Activated CD4-positive, alpha-beta memory T cell treated with anti-CD3 and anti-CD28 coated beads for 36 hours (primary cell): Measurements from ENCODE around the gene ZIC5. TPM values are rescaled to one million over a fixed set of nuclear protein-coding genes. Genes with fewer than 3 reads are reported as not detected.

ENCODE experiments used
- CTCF ChIA-PET: fragments of 350-600 bp; sonication (Branson Sonifier 250); formaldehyde crosslinking; loops from one replicate; lab custom pipeline; 2021; ENCODE audit warnings: antibody characterized with exemption, inconsistent platforms; lab: Charles Lee
- POLR2A ChIA-PET: fragments of 350-600 bp; sonication (Branson Sonifier 250); formaldehyde crosslinking; loops from one replicate; lab custom pipeline; 2021; ENCODE audit warnings: antibody characterized with exemption; lab: Charles Lee
- DNase-seq: peaks from one replicate; pipeline ENCODE4 v3.0.0-alpha.2; 2020
- H3K27ac Mint-ChIP-seq: one replicate; pipeline ENCODE4 v1.8.0; 2021; ENCODE audit warnings: mixed read lengths
- H3K27me3 Mint-ChIP-seq: one replicate; pipeline ENCODE4 v1.8.0; 2021; ENCODE audit warnings: mixed read lengths
- H3K36me3 Mint-ChIP-seq: one replicate; pipeline ENCODE4 v1.8.0; 2021; ENCODE audit warnings: mixed read lengths
- H3K4me1 Mint-ChIP-seq: one replicate; pipeline ENCODE4 v1.8.0; 2021; ENCODE audit warnings: low read depth, mixed read lengths
- H3K4me3 Mint-ChIP-seq: one replicate; pipeline ENCODE4 v1.8.0; 2021; ENCODE audit warnings: mild to moderate bottlenecking, mixed read lengths
- H3K9me3 Mint-ChIP-seq: one replicate; pipeline ENCODE4 v1.8.0; 2021; ENCODE audit warnings: mixed read lengths
- intact Hi-C: fragments of 100-400 bp; cut with micrococcal nuclease; formaldehyde crosslinking; loops from one replicate; pipeline ENCODE4 v1.15.1; 2023
- total RNA-seq, 2 experiments: library from RNA; stranded (reverse); gene quantifications; one replicate each; pipeline ENCODE4 v1.2.3, GENCODE V29; 2021

Gene ZIC5
- total RNA-seq: not detected

DNA sequence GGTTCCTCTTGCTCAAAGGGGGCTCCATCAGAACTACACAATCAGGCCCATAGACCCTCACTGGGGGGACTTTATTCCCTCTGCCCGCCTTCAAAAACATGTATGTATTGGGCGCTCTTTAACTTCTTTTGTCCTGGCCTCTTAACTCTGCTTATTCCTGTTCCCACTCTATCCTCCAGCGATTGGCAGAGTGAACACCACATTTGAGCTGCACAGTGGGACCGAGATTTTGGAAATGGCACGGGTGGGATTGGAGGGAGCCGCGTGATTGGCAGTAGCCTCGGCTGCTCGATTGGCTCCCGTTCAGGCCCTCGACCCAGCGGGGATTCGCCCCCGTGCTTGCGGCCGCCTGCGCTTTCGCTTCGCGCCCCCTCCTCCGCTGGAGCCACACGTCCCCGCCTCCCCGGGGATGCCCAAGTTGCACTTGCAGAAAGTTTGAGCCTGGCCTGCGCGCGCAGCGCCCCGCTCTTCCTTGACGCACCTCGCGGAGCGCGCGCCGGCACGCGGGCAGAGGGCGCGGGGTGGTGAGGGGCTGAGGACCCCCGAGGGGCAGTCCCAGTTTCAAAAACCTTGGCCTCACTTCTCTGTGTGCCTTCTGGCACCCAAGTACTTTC, at the start of gene ZIC5:
ZIC5 (minus strand) TSS at position 192 of the 614 bp plus-strand sequence; CDS start at position 28, 164 bp downstream.
- Mint-ChIP-seq H3K36me3 (peaks cover 14% of the 10 kb centered on the region), H3K4me3 (no peak within 1 kb of the TSS), H3K9me3 (peaks cover 10% of the 10 kb centered on the region), H3K27ac (peak within 1 kb of the TSS; percentile 76), H3K27me3 (peaks cover 72% of the 10 kb centered on the region), H3K4me1 (peaks cover 17% of the 10 kb centered on the region)
- intact Hi-C loops: no loop called here
- ChIA-PET POLR2A (no interaction called here), CTCF (no interaction called here)
- DNase-seq: no peak

DNA sequence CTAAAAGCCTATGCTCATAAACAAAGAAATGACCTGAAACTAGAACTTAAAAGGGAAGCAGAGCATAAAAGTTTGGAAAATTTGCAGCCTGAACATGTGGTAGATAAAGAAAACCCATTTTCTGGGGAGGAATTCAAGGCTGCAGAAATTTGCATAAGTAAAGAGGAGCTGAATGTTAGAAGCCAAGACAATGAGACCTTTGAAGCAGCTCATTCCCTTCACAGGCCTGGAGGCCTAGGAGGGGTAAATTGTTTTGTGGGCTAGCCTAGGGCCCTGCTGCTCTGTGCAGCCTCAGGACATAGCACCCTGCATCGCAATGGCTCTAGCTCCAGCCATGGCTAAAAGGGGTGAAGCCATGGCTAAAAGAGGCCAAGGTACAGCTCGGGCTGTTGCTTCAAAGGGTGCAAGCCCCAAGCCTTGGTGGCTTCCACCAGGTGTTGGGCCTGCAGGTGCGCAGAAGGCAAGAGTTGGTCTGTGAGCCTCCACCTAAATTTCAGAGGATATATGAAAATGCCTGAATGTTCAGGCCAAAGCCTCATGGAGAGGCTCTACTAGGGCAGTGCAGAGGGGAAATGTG, 48.3 kb upstream of the ZIC5 start:
- H3K27ac Mint-ChIP-seq: no peak overlapping the region
- intact Hi-C loops: no loop called here
- ChIA-PET CTCF (no interaction called here), POLR2A (no interaction called here)
- H3K27me3 Mint-ChIP-seq: no peaks in the 10 kb centered on the region
- no peaks in the 10 kb centered on the region for H3K36me3 Mint-ChIP-seq
- H3K4me1 Mint-ChIP-seq: no peaks in the 10 kb centered on the region
- H3K4me3 Mint-ChIP-seq: no peak overlapping the region
- no peaks in the 10 kb centered on the region for H3K9me3 Mint-ChIP-seq
- no peak for DNase-seq

DNA sequence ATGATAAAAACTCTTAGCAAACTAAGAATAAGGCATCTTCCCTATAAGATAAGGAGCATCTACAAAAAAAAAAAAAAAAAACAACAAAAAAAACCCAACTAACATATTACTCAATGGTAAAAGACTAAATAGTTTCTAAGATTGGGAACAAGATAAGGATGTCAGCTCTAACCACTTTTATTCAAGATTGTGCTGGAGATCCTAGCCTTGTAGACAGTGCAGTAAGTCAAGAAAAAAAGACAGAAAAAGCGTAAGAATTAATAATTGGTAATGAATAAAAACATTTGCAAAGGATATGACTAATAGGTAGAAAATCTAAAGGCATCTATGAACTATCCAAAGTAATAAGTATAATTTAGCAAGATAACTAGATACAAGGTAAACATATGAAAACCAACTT, 43.1 kb upstream of the ZIC5 start:
- no peak for DNase-seq
- H3K4me3 Mint-ChIP-seq: no peak overlapping the region
- peaks cover 6% of the 10 kb centered on the region for H3K27me3 Mint-ChIP-seq
- H3K4me1 Mint-ChIP-seq: no peaks in the 10 kb centered on the region
- CTCF ChIA-PET: interaction anchor here (1.0 kb wide), 1 partner anchor 13 kb away, joined by 3 read pairs; no protein-coding TSS in a partner anchor
- intact Hi-C loops: no loop called here
- no peaks in the 10 kb centered on the region for H3K36me3 Mint-ChIP-seq
- POLR2A ChIA-PET: no interaction called here
- no peaks in the 10 kb centered on the region for H3K9me3 Mint-ChIP-seq
- no peak overlapping the region for H3K27ac Mint-ChIP-seq

DNA sequence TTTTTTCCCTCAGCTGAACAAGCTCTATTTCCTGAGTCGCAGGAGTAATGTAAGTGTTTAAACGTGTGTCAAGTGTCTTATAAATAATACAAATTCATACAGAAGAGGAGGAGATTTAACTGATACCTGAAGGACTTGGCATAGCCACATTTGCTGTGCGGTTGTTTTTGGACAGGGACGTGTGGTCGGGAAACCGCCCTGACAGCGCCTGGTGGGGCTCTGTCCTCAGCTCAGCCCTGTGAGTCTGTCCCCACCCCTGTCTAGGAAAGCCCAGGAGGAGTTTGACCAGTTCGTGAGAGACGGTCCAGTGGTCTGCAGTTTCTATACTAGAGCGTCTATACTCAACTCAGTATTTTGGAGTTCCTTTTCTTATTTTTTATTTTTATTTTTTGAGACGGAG, 26.7 kb upstream of the ZIC5 start:
- ChIA-PET CTCF (no interaction called here), POLR2A (no interaction called here)
- intact Hi-C loops: loop anchor here (5.0 kb wide), 1 partner anchor 239 kb away; no protein-coding TSS in a partner anchor
- Mint-ChIP-seq H3K27ac (peak overlapping the region; percentile 38), H3K9me3 (no peaks in the 10 kb centered on the region), H3K4me3 (no peak overlapping the region), H3K27me3 (peaks cover 68% of the 10 kb centered on the region), H3K4me1 (peaks cover 10% of the 10 kb centered on the region), H3K36me3 (peaks cover 5% of the 10 kb centered on the region)
- DNase-seq: no peak

DNA sequence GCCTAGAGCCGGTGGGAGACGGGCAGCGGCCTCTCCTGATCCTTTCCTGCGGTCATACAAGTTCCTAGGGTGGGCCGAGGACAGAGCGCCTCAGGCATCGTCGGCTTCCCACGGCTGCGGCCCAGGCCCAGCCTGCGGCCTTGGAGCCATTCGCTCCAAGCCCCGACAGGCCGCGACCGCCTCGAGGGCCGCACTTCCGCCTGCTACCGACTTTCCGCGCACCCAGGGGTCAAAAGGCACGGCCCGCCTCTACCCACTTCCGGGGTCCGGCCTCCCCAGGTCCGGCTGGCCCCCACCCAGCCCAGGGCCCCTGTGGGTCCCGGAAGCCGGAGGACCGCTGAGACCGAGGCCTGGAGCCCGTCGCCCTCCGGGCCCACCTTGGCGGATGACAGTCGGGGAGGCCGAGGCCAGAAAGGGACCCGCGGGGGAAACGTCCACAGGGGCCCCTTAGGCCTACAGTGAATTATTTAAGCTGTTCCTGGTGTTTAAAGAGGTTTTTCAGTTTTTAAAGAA, 26.2 kb upstream of the ZIC5 start:
- Mint-ChIP-seq H3K36me3 (peaks cover 5% of the 10 kb centered on the region), H3K9me3 (no peaks in the 10 kb centered on the region), H3K4me3 (no peak overlapping the region), H3K27me3 (peaks cover 69% of the 10 kb centered on the region), H3K27ac (no peak overlapping the region), H3K4me1 (peaks cover 10% of the 10 kb centered on the region)
- intact Hi-C loops: loop anchor here (5.0 kb wide), 1 partner anchor 240 kb away; no protein-coding TSS in a partner anchor
- DNase-seq: no peak
- CTCF ChIA-PET: no interaction called here
- POLR2A ChIA-PET: no interaction called here

DNA sequence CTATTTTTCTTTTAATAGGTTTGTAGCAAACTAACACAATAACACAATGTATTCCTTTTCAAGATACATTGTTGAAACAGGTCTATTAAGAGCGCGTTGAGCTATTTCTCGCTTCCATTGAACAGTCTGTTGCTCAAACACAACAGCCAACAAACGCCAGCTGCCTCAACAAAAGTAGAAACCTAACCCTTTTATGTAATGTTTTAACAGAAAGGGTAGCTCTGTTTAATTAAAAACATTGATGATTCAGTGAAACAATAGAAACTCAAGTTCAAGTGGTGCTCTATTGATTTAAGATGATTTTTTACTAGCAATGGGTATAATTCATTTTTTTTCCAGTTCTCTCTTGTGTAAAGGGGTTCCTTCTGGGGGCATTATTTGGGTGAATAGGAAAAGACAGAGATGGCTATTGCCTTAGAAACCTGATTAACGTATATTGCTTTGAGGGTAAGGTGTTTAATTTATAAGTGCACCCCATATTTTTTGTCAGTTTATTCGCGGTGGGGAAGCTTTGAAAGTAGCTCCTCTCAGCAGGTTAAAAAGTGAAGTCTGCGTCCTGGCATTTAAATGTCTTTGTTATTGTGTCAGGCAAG, 24.9 kb upstream of the ZIC5 start:
- POLR2A ChIA-PET: no interaction called here

DNA sequence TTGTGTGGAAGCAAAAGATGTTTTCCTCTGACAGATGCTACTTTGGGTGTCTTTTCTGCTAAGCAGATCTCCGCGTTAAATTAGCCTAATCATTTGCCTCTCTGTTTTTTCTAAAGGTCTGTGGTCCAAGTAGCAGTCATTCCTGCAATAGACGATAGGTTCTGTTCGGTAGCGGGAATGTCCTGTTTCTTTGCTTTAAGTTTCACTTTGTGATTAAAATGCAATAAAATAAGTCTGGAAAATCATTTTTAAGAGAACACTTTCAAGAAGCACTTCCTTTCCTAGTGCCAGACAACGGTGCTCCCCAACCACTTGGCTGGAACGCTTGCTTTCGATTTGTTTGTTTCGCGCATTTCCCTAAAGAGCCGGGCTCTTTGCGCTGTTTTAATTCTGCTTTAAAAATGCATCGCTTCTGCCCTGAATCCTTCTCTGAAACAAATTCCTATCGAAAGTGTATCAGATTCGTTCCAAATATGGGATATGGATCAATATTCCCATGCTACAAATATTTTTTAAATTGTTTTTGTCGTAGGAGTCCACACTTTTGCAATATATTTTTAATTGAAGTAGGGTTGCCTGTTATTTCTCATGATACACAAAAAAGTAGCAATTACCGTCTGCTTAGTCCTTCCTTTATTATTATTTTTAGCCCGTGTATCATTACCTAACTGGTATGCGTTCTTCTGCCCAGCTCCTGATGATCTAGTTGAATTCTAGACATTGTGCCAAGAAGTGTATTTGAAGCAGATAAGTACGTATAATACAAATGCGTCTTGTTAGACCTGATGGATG, 24.2 kb upstream of the ZIC5 start:
- H3K36me3 Mint-ChIP-seq: peaks cover 5% of the 10 kb centered on the region
- peak overlapping the region; percentile 36 for H3K27ac Mint-ChIP-seq
- H3K4me3 Mint-ChIP-seq: no peak overlapping the region
- no peak for DNase-seq
- ChIA-PET POLR2A (no interaction called here), CTCF (interaction anchor here (1.3 kb wide), 2 partner anchors 339 to 519 kb away, joined by 3 to 5 read pairs; no protein-coding TSS in a partner anchor)
- H3K9me3 Mint-ChIP-seq: no peaks in the 10 kb centered on the region
- intact Hi-C loops: loop anchor here (2.0 to 5.0 kb wide), 2 partner anchors 17 to 242 kb away; no protein-coding TSS in a partner anchor
- peaks cover 73% of the 10 kb centered on the region for H3K27me3 Mint-ChIP-seq
- H3K4me1 Mint-ChIP-seq: peaks cover under 1% of the 10 kb centered on the region

More for the DNA sequence above, 24.9 kb upstream of the ZIC5 start:
- no peak for DNase-seq
- Mint-ChIP-seq H3K4me3 (no peak overlapping the region), H3K36me3 (peaks cover 5% of the 10 kb centered on the region), H3K9me3 (no peaks in the 10 kb centered on the region), H3K27me3 (peaks cover 70% of the 10 kb centered on the region), H3K4me1 (peaks cover 4% of the 10 kb centered on the region), H3K27ac (peak overlapping the region; percentile 36)
- CTCF ChIA-PET: interaction anchor here (1.3 kb wide), 2 partner anchors 340 to 519 kb away, joined by 3 to 5 read pairs; no protein-coding TSS in a partner anchor
- intact Hi-C loops: loop anchor here (5.0 kb wide), 1 partner anchor 241 kb away; no protein-coding TSS in a partner anchor

DNA sequence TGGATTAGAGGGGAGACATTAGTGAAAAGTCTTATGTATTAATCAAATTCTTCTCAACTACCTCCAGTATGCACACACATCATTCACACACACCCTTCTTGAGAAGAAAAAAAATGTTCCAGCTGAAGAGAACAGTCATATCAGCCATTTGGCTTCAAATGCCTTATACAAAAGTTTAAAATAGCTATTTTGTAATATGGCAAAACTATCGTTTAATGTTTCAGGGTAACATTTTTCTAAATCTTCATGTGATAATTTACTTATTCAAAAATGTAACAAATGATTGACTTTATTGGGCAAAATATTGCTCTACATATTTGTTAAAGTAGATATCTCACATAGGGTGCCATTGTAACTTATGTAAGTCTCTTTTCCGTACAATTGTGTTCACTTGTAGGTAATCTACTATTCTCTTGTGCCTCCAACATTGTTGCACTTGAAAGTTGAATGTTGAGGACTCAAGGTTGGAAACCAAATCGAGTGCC, 23.6 kb upstream of the ZIC5 start:
- POLR2A ChIA-PET: no interaction called here
- Mint-ChIP-seq H3K9me3 (no peaks in the 10 kb centered on the region), H3K27me3 (peaks cover 78% of the 10 kb centered on the region), H3K36me3 (peaks cover 5% of the 10 kb centered on the region), H3K27ac (no peak overlapping the region), H3K4me3 (no peak overlapping the region), H3K4me1 (peaks cover 6% of the 10 kb centered on the region)
- DNase-seq: no peak
- CTCF ChIA-PET: no interaction called here
- intact Hi-C loops: loop anchor here (2.0 to 5.0 kb wide), 2 partner anchors 16 to 242 kb away; no protein-coding TSS in a partner anchor

DNA sequence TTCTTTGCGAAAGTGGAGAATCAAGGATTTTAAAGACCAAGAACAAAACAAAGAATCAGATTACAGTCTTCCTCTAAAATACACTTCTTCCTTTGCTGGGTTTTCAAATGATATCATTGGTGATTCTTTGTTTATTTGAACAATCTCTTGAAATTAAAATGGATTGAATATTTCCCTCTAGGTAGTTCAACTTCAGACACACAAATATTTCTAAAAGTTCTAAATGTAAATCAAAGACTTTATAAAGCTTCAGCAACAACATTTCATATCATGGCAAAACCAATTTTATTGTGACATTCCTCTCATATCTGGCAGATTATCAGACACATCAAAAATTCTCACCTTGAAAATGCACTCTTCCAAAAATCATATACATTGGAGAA, 23.1 kb upstream of the ZIC5 start:
- ChIA-PET POLR2A (no interaction called here), CTCF (no interaction called here)
- intact Hi-C loops: loop anchor here (2.0 to 5.0 kb wide), 2 partner anchors 16 to 243 kb away; no protein-coding TSS in a partner anchor
- H3K36me3 Mint-ChIP-seq: peaks cover 5% of the 10 kb centered on the region
- H3K27ac Mint-ChIP-seq: no peak overlapping the region
- H3K9me3 Mint-ChIP-seq: no peaks in the 10 kb centered on the region
- H3K4me3 Mint-ChIP-seq: no peak overlapping the region
- H3K4me1 Mint-ChIP-seq: peaks cover 11% of the 10 kb centered on the region
- DNase-seq: no peak
- H3K27me3 Mint-ChIP-seq: peaks cover 81% of the 10 kb centered on the region

DNA sequence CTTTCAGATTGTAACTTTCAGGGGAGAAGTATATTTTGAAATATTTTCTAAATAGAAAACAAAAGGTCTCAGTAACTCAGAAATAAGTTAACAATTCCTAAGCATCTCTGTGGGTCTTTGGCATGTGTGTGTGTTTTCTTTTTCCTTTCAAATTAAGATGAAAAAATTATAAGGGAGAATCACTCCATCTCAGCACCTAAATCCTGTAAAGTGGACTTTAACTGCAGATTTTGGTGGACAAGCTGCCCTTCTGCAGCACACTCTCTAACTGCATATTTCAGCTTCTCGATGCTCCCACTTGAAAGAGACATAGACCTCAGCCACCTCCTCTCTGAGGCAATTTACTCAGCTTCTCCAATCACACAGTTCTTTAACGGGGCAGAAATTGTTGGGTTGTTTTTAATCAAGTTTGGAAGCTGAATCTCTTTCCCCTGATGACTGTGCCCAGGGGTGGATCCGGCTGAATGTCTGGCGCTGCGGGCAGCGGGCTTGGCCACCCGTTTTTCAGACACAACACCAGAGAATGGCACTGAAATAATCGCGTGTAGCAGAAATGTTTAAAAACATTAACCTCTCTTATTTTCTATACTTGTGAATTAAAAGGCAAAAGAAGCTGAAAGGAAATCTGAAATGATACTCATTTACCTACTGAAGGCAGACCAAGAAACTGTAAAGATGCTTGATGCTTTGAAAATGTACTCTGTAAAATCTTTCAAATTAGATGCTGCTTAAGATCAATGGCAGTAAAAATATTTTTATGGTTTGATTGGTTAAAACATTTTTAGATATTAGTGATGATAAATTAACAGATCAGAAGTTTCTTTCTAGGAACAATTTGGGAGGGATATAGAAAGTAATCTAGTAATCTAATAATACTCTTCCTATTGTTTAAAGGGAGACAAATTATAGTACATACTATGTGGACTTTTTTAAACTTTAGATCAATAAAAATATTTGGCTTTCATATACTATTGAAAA, 22.4 kb upstream of the ZIC5 start:
- DNase-seq: no peak
- no peak overlapping the region for H3K27ac Mint-ChIP-seq
- no peak overlapping the region for H3K4me3 Mint-ChIP-seq
- peaks cover 5% of the 10 kb centered on the region for H3K36me3 Mint-ChIP-seq
- H3K4me1 Mint-ChIP-seq: peaks cover 17% of the 10 kb centered on the region
- ChIA-PET CTCF (no interaction called here), POLR2A (no interaction called here)
- intact Hi-C loops: loop anchor here (2.0 kb wide), 1 partner anchor 15 kb away; no protein-coding TSS in a partner anchor
- no peaks in the 10 kb centered on the region for H3K9me3 Mint-ChIP-seq
- peaks cover 81% of the 10 kb centered on the region for H3K27me3 Mint-ChIP-seq

DNA sequence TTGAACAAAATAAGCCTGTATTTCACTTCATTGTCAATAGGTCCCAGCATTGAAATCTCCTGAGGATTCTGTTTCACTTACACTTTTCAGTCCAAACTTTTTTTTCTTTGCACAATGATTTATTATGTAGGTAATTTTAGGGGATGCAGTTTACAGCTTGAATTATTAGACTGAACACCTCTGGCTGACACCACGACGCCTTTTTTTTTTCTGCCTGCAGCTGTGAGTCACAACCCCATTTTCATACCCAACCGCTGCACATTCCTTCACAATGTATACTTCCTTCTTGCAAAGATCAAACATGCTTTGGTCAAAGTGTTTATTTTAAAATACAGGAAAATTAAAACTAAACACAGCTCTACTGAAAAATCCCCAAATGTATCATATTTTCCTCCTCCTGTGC, 21.4 kb upstream of the ZIC5 start:
- Mint-ChIP-seq H3K4me3 (no peak overlapping the region), H3K9me3 (no peaks in the 10 kb centered on the region), H3K27me3 (peaks cover 79% of the 10 kb centered on the region), H3K4me1 (peaks cover 18% of the 10 kb centered on the region), H3K27ac (no peak overlapping the region), H3K36me3 (peaks cover 3% of the 10 kb centered on the region)
- intact Hi-C loops: no loop called here
- POLR2A ChIA-PET: no interaction called here
- DNase-seq: no peak
- CTCF ChIA-PET: interaction anchor here (0.7 to 1.2 kb wide), 2 partner anchors 527 to 549 kb away, joined by 4 to 6 read pairs; no protein-coding TSS in a partner anchor
